Astrocyte (in vitro differentiated cells and primary cell): ENCODE results near the gene WDCP. TPM values are rescaled to one million over a fixed set of nuclear protein-coding genes. Genes with fewer than 3 reads are reported as not detected.
"Not testable (repeated sequence)": the region's sequence is repeated elsewhere in the genome, so short reads cannot be mapped to it uniquely, and the experiment has no call there.

Experiments used
- DNase-seq: peaks from one replicate; pipeline ENCODE4 v3.0.0-alpha.2; 2010; ENCODE audit warnings: low read depth
- FAIRE-seq: peaks from 2 replicates; lab custom pipeline; 2011; peaks lifted over from hg19 to GRCh38; lab: Jason Lieb, UNC
- H2AFZ ChIP-seq: 2 replicates; pipeline ENCODE4 v1.6.0; 2012; ENCODE audit warnings: low read depth, low read length, inconsistent platforms
- H3K27ac ChIP-seq: 2 replicates; pipeline ENCODE4 v1.5.1; 2011; ENCODE audit warnings: low read depth, low read length, inconsistent platforms
- H3K27me3 ChIP-seq: 2 replicates; pipeline ENCODE4 v1.6.0; 2011; ENCODE audit warnings: low read length, inconsistent platforms; ENCODE audit not compliant: insufficient read depth
- H3K36me3 ChIP-seq: 2 replicates; pipeline ENCODE4 v1.5.1; 2011; ENCODE audit warnings: low read length, inconsistent platforms; ENCODE audit not compliant: insufficient read depth
- H3K4me1 ChIP-seq: 2 replicates; pipeline ENCODE4 v1.5.1; 2011; ENCODE audit warnings: low read length, inconsistent platforms; ENCODE audit not compliant: insufficient read depth
- H3K4me2 ChIP-seq: 2 replicates; pipeline ENCODE4 v1.6.0; 2012; ENCODE audit warnings: low read length, inconsistent platforms
- H3K4me3 ChIP-seq: 2 replicates; pipeline ENCODE4 v1.5.1; 2011; ENCODE audit warnings: low read depth, mild to moderate bottlenecking, low read length, inconsistent platforms; ENCODE audit not compliant: insufficient read depth
- H3K79me2 ChIP-seq: 2 replicates; pipeline ENCODE4 v1.6.0; 2012; ENCODE audit warnings: mild to moderate bottlenecking, low read length, inconsistent platforms; ENCODE audit not compliant: insufficient read depth
- H3K9ac ChIP-seq: 2 replicates; pipeline ENCODE4 v1.6.0; 2012; ENCODE audit warnings: mild to moderate bottlenecking, low read length, inconsistent platforms
- H3K9me3 ChIP-seq: 2 replicates; pipeline ENCODE4 v1.5.1; 2012; ENCODE audit warnings: low read depth, mild to moderate bottlenecking, low read length, inconsistent platforms; ENCODE audit not compliant: insufficient read depth
- H4K20me1 ChIP-seq: 2 replicates; pipeline ENCODE4 v1.6.0; 2012; ENCODE audit warnings: low read length, inconsistent platforms; ENCODE audit not compliant: insufficient read depth
- H3K27ac Mint-ChIP-seq: one replicate; pipeline ENCODE4 v1.8.0; 2021; ENCODE audit warnings: mild to moderate bottlenecking, mixed read lengths; ENCODE audit not compliant: unreplicated experiment
- H3K27me3 Mint-ChIP-seq: one replicate; pipeline ENCODE4 v1.8.0; 2021; ENCODE audit warnings: low read depth, mixed read lengths; ENCODE audit not compliant: unreplicated experiment
- H3K36me3 Mint-ChIP-seq: one replicate; pipeline ENCODE4 v1.8.0; 2021; ENCODE audit warnings: low read depth, mixed read lengths; ENCODE audit not compliant: unreplicated experiment
- H3K4me1 Mint-ChIP-seq: one replicate; pipeline ENCODE4 v1.8.0; 2021; ENCODE audit warnings: low read depth, mixed read lengths; ENCODE audit not compliant: unreplicated experiment
- H3K4me3 Mint-ChIP-seq: one replicate; pipeline ENCODE4 v1.8.0; 2021; ENCODE audit warnings: mild to moderate bottlenecking, moderate library complexity, mixed read lengths; ENCODE audit not compliant: unreplicated experiment
- H3K9me3 Mint-ChIP-seq: one replicate; pipeline ENCODE4 v1.8.0; 2021; ENCODE audit warnings: mild to moderate bottlenecking, mixed read lengths; ENCODE audit not compliant: unreplicated experiment
- CTCF ChIP-seq: IDR thresholded peaks from 2 replicates; pipeline ENCODE4 v1.5.1; 2011; ENCODE audit warnings: low read depth, mild to moderate bottlenecking, inconsistent platforms, low read length, moderate library complexity; ENCODE audit not compliant: insufficient read depth
- EZH2 ChIP-seq: IDR thresholded peaks from 2 replicates; pipeline ENCODE4 v1.6.1; 2012; ENCODE audit warnings: mild to moderate bottlenecking, low read length, inconsistent platforms; ENCODE audit not compliant: insufficient read depth
- total RNA-seq: library from RNA; stranded (reverse); gene quantifications from 2 replicates; pipeline ENCODE4 v1.2.1, GENCODE V29; 2021

WDCP gene
- total RNA-seq, 1 donor from 2014 or later, result 17.4 TPM

DNA sequence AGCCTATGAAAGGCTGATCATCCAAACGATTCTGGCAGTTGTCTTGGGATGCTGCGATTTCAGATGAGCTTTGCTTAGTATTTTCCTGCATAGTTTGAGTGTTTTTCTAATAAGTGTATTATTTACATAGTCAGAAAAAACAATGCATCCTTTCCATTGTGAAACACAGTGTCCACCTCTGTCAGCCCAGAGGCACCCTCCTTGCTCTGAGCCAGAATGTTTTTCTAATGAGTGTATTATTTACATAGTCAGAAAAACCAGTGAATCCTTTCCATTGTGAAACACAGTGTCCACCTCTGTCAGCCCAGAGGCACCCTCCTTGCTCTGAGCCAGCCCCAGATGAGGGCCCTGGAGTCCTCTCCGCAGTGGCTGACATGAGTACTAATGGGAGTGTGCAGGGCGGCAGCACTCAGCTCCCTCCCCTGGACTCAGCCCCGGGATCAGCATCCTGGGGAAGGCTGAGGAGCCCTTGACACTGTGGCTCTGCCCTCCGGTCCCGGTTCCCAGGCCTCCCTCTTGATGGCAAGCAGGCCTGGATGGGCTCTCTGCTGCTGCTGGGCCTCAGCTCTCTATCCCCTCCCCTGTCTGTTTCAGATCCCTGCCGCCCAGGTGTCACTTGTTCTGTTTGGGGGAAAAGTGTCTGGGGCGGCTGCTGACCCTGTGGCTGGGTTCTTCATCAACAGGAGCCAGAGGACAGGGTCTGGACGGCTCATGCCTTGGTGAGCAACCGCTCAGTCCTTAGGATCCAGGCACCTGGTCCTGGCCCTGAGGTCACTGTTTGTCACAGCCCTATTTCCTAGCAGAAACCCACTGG lies 31.4 kb downstream of the WDCP start:
- DNase-seq (peak; percentile 59), FAIRE-seq (peak; percentile 45)
- no peaks in the 10 kb centered on the region for H4K20me1 ChIP-seq
- Mint-ChIP-seq H3K4me3 (no peak overlapping the region), H3K4me1 (peaks cover 7% of the 10 kb centered on the region), H3K27me3 (peaks cover 7% of the 10 kb centered on the region), H3K27ac (no peak overlapping the region), H3K36me3 (no peaks in the 10 kb centered on the region), H3K9me3 (no peaks in the 10 kb centered on the region)
- no peaks in the 10 kb centered on the region for H3K9me3 ChIP-seq
- TF ChIP-seq CTCF (no peak), EZH2 (no peak)
- H3K4me1 ChIP-seq, result peaks cover 16% of the 10 kb centered on the region
- peak overlapping the region; percentile 80 for H2AFZ ChIP-seq
- H3K4me2 ChIP-seq, result peak overlapping the region; percentile 75
- H3K27ac ChIP-seq, result peak overlapping the region; percentile 77
- no peaks in the 10 kb centered on the region for H3K79me2 ChIP-seq
- no peak overlapping the region for H3K4me3 ChIP-seq
- peaks cover 3% of the 10 kb centered on the region for H3K27me3 ChIP-seq
- H3K9ac ChIP-seq, result peak overlapping the region; percentile 74
- no peaks in the 10 kb centered on the region for H3K36me3 ChIP-seq

DNA sequence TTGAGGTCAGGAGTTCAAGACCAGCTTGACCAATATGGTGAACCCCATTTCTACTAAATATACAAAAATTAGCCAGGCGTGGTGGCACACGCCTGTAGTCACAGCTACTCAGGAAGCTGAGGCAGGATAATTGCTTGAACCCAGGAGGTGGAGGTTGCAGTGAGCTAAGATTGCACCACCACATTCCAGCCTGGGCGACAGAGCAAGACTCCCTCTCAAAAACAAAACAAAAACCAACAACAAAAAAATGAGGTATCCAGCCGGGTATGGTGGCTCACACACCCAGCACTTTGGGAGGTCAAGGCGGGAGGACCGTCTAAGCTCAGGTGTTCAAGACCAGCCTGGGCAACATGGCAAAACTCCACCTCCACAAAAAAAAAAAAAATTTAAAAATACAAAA lies 32.3 kb downstream of the WDCP start:
- FAIRE-seq, H3K9me3 Mint-ChIP-seq: not testable (repeated sequence)
- peak overlapping the region; percentile 50 for H3K27ac ChIP-seq

GRCh38 chr2:24012521-24013188 lies 34.5 kb downstream of the WDCP start:
- Mint-ChIP-seq H3K36me3 (no peaks in the 10 kb centered on the region), H3K9me3 (no peaks in the 10 kb centered on the region), H3K27ac (no peak overlapping the region), H3K27me3 (peaks cover 12% of the 10 kb centered on the region), H3K4me3 (no peak overlapping the region), H3K4me1 (peaks cover 7% of the 10 kb centered on the region)
- no peaks in the 10 kb centered on the region for H4K20me1 ChIP-seq
- H3K36me3 ChIP-seq, result no peaks in the 10 kb centered on the region
- no peak overlapping the region for H3K4me2 ChIP-seq
- TF ChIP-seq CTCF, result no peak
- no peak for TF ChIP-seq EZH2
- no peaks in the 10 kb centered on the region for H3K79me2 ChIP-seq
- H3K9me3 ChIP-seq, result no peaks in the 10 kb centered on the region
- no peak for FAIRE-seq
- no peak for DNase-seq
- no peak overlapping the region for H3K9ac ChIP-seq
- H3K27ac ChIP-seq, result no peak overlapping the region
- H2AFZ ChIP-seq, result no peak overlapping the region
- no peak overlapping the region for H3K4me3 ChIP-seq
- peaks cover 24% of the 10 kb centered on the region for H3K4me1 ChIP-seq
- H3K27me3 ChIP-seq, result peaks cover 10% of the 10 kb centered on the region

More for the DNA sequence above, 32.3 kb downstream of the WDCP start:
- H3K79me2 ChIP-seq, H3K36me3 Mint-ChIP-seq, H3K9ac ChIP-seq, H3K27me3 ChIP-seq, H3K27ac Mint-ChIP-seq, H3K4me3 Mint-ChIP-seq, H3K4me1 Mint-ChIP-seq, DNase-seq, H4K20me1 ChIP-seq, H3K27me3 Mint-ChIP-seq, H2AFZ ChIP-seq, H3K36me3 ChIP-seq, H3K4me3 ChIP-seq, H3K9me3 ChIP-seq: not testable (repeated sequence)
- Histone ChIP-seq H3K4me1 (peaks cover 18% of the 10 kb centered on the region), H3K4me2 (peak overlapping the region; percentile 75)
